ENCODE measurements around the gene CNBD2. TPM values are rescaled to one million over a fixed set of nuclear protein-coding genes. Genes with fewer than 3 reads are reported as not detected.
A peak's percentile ranks its signal among the peaks of the same experiment; 100 is the strongest.

The CNBD2 gene
- total RNA-seq, 4 donors from 2014 or later = 6.2 to 11.5 (median 7.6) TPM

DNA sequence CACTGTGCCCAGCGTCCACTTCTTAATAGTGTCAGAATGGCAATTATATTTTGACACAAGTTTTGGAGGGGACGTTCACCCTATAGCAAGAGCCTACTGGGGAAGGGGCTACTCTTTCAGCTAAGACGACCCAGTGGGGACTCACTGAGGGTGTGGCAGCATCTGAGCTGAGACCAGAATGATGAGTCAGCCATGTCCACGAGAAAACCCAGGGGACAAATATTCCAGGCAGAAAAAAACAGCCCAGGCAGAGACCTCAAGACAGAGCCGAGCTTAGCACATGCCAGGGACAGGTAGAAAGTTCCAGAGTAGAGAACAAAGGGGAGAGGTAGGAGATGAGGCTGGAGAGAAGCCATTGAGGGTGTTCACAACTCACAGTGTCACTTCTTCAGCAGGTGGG is 11.2 kb downstream of the CNBD2 start:
- H3K4me3 ChIP-seq (ENCODE audit: low read depth, poor library complexity, severe bottlenecking) = no peak overlapping the region
- DNase-seq (ENCODE audit: low spot score in 2 of 2) = peak in 1 of 2 donors; percentile 8
- TF ChIP-seq POLR2A (IDR thresholded peaks at IDR 0.05) = no peak
- TF ChIP-seq, protein P1, sequence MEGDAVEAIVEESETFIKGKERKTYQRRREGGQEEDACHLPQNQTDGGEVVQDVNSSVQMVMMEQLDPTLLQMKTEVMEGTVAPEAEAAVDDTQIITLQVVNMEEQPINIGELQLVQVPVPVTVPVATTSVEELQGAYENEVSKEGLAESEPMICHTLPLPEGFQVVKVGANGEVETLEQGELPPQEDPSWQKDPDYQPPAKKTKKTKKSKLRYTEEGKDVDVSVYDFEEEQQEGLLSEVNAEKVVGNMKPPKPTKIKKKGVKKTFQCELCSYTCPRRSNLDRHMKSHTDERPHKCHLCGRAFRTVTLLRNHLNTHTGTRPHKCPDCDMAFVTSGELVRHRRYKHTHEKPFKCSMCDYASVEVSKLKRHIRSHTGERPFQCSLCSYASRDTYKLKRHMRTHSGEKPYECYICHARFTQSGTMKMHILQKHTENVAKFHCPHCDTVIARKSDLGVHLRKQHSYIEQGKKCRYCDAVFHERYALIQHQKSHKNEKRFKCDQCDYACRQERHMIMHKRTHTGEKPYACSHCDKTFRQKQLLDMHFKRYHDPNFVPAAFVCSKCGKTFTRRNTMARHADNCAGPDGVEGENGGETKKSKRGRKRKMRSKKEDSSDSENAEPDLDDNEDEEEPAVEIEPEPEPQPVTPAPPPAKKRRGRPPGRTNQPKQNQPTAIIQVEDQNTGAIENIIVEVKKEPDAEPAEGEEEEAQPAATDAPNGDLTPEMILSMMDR (IDR thresholded peaks at IDR 0.05) = no peak
- WGBS, 2 donors = 54 to 64% methylated on average over 5 of the region's 5 CpGs
- intact Hi-C loops (cut with DNase I; ENCODE audit: low total_unique reads) = no loop called here

DNA sequence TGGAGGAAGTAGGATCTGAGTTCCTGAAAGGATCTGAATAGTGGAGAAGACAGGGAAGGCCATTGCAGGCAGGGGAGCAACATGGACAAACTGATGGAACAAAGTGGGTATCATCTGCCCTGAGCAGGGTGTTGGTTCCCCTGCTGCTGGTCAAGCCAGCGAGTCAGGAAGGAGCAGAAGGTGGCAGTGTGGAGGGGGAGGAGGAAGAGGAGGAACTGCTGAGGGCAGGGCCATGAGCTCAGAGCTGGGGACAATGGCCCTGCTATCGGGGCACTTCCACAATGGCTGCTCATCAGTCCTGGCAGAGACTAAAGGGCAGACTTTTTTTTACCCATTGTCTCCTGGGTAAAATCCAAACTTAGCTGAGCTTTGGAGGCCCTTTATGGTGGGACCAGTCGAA is 13.6 kb downstream of the CNBD2 start:
- TF ChIP-seq, protein P1 (IDR thresholded peaks at IDR 0.05) = no peak
- TF ChIP-seq POLR2A (IDR thresholded peaks at IDR 0.05) = no peak
- intact Hi-C loops (cut with DNase I; ENCODE audit: low total_unique reads) = no loop called here
- 66 to 70% methylated on average over 3 of the region's 3 CpGs for WGBS, 2 donors
- no peak for DNase-seq (ENCODE audit: low spot score in 2 of 2)
- H3K4me3 ChIP-seq (ENCODE audit: low read depth, poor library complexity, severe bottlenecking) = no peak overlapping the region

DNA sequence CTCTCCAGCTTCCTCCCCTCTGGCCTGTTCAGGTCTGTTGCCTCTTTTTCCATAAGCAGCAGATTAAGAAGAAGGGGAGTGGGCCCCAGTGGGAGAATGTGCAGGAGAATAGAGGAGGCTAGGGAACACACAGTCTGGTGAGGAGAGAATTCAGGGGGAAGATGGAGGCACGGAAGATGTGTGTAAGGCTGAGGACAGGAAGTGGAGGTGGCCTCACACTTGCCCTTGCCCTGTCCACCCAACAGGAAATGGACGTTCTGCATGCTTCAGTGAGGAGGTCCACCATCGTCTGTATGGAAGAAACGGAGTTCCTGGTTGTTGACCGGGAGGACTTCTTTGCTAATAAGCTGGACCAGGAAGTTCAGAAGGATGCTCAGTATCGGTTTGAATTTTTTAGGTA is 16.0 kb downstream of the CNBD2 start:
- no peak for TF ChIP-seq POLR2A (IDR thresholded peaks at IDR 0.05)
- TF ChIP-seq, protein P1 (IDR thresholded peaks at IDR 0.05) = no peak
- 81 to 83% methylated on average over 6 of the region's 6 CpGs for WGBS, 2 donors
- no peak overlapping the region for H3K4me3 ChIP-seq (ENCODE audit: low read depth, poor library complexity, severe bottlenecking)
- intact Hi-C loops (cut with DNase I; ENCODE audit: low total_unique reads) = no loop called here
- no peak for DNase-seq (ENCODE audit: low spot score in 2 of 2)

DNA sequence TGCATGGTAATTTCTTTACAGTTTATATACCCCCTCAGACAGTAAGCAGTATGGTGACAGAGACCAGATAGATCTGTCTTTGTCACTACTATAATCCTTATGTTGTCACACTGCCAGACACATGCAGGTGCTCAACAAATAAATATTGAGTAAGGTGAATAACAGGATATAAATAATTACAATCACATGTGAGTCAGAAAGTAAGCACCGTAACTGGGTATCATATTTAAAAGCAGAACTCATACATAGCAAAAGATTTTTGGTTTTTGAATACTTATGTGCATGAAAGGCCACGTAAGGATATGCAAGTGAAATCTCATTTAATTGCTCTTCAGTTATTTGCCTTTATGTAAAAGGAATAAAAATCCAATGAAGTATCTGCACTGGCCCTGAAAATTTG is 17.4 kb downstream of the CNBD2 start:
- WGBS, 2 donors = 65 to 76% methylated on average over 2 of the region's 2 CpGs
- H3K4me3 ChIP-seq (ENCODE audit: low read depth, poor library complexity, severe bottlenecking) = no peak overlapping the region
- DNase-seq (ENCODE audit: low spot score in 2 of 2) = no peak
- TF ChIP-seq POLR2A (IDR thresholded peaks at IDR 0.05) = no peak
- TF ChIP-seq, protein P1 (IDR thresholded peaks at IDR 0.05) = no peak
- intact Hi-C loops (cut with DNase I; ENCODE audit: low total_unique reads) = no loop called here

DNA sequence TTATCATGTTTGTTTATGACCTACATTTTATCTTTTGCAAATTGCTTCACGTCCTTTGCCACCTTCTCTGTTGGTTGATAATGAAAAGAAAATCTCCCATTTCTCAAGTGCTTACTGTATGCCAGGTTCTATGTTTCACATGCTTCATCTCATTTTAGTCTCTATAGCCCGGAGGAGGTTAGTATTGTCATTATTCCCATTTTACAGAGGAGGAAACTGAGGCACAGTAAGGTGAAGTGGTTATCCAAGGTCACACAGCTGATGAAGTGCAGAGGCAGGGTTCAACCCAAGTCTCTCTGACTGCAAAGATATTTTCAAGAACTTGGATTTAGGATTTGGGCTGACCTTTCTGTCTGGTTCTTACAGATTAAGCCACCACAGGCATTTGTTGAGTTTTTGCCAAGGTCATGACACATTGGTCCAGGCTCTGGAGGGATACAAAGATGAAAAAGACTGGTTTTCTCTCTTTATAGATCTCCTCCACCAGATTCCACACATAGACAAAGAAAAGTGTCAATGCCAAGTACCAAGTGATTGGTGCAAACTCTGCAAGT is 20.6 kb downstream of the CNBD2 start:
- intact Hi-C loops (cut with DNase I; ENCODE audit: low total_unique reads) = no loop called here
- H3K4me3 ChIP-seq (ENCODE audit: low read depth, poor library complexity, severe bottlenecking) = no peak overlapping the region
- WGBS, 2 donors = 89 to 92% methylated on average over 2 of the region's 2 CpGs
- TF ChIP-seq POLR2A (IDR thresholded peaks at IDR 0.05) = no peak
- TF ChIP-seq, protein P1 (IDR thresholded peaks at IDR 0.05) = no peak
- DNase-seq (ENCODE audit: low spot score in 2 of 2) = no peak

DNA sequence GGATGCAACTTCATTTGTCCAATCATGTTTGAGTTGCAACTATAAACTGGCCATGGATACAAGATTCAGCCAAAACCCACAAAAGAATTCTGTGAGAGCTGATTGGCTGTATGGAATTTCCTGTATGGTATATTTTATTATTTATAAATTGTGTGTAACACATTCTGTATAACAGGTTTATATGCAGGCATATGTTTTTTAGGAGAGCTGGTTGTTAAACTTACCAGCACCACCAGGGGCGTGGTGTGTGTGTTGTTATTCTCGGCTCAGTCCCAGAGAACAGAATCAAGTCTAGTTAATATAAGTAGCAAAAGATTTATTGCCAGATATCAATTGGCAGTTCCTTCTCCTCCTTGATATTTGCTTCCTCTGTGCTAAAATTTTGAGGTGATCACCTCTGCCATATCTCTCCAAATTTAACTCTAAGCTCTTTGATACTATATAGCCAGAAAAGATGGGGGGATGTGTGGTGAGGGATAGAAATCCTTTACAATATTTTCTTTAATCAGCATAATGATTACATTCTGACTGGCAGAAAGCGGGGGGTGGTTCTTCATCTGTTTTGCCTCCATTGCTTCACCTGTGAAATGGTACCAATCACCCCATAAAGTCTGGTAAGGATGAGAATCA is 22.9 kb downstream of the CNBD2 start:
- DNase-seq (ENCODE audit: low spot score in 2 of 2) = peak in 1 of 2 donors; percentile 23
- WGBS, 2 donors = 25 to 33% methylated on average over 3 of the region's 3 CpGs
- intact Hi-C loops (cut with DNase I; ENCODE audit: low total_unique reads) = no loop called here

More for the DNA sequence above, 22.9 kb downstream of the CNBD2 start:
- no peak overlapping the region for H3K4me3 ChIP-seq (ENCODE audit: low read depth, poor library complexity, severe bottlenecking)
- TF ChIP-seq, protein P1 (IDR thresholded peaks at IDR 0.05) = no peak
- no peak for TF ChIP-seq POLR2A (IDR thresholded peaks at IDR 0.05)
